ENCODE measurements around the gene NCAPG2.

NCAPG2 gene

DNA sequence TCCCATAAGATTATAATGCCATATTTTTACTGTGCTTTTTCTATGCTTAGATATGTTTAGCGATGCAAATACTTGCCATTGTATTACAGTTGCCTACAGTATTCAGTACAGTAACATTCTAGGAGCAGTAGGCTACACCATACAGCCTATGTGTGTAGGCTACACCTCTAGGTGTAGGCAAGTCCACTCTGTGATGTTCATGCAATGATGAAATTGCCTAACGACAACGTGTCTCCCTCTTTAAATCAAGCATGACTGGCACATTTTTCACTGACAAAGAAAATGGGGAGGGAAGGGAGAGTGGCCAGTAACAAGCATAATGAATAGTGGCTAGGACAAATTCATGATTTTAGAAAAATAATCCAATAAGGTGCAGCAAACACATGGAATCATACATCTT, 1.7 kb downstream of the NCAPG2 start:
- peak overlapping the region; percentile 84 for H3K9ac ChIP-seq (ENCODE audit: low read depth, low read length, poor library complexity, severe bottlenecking)
- H3K36me3 ChIP-seq (ENCODE audit: insufficient read depth, low read length) = peaks cover 7% of the 10 kb centered on the region; the same call in 1 of the 2 replicates
- H3K4me2 ChIP-seq (ENCODE audit: low read depth, low read length, poor library complexity, severe bottlenecking) = peak overlapping the region; percentile 82
- no peaks in the 10 kb centered on the region for H3K9me3 ChIP-seq (ENCODE audit: insufficient read depth, low read depth, low read length)
- peak overlapping the region; percentile 81 for H3K4me3 ChIP-seq (ENCODE audit: low read length, poor library complexity, severe bottlenecking)
- no peaks in the 10 kb centered on the region for H3F3A ChIP-seq (ENCODE audit: low read depth)
- H3K27me3 ChIP-seq (ENCODE audit: insufficient read depth, low read length, poor library complexity, severe bottlenecking) = no peaks in the 10 kb centered on the region
- TF ChIP-seq EZH2phosphoT487 (IDR thresholded peaks at IDR 0.05; ENCODE audit: borderline replicate concordance) = no peak
- TF ChIP-seq, protein P1, sequence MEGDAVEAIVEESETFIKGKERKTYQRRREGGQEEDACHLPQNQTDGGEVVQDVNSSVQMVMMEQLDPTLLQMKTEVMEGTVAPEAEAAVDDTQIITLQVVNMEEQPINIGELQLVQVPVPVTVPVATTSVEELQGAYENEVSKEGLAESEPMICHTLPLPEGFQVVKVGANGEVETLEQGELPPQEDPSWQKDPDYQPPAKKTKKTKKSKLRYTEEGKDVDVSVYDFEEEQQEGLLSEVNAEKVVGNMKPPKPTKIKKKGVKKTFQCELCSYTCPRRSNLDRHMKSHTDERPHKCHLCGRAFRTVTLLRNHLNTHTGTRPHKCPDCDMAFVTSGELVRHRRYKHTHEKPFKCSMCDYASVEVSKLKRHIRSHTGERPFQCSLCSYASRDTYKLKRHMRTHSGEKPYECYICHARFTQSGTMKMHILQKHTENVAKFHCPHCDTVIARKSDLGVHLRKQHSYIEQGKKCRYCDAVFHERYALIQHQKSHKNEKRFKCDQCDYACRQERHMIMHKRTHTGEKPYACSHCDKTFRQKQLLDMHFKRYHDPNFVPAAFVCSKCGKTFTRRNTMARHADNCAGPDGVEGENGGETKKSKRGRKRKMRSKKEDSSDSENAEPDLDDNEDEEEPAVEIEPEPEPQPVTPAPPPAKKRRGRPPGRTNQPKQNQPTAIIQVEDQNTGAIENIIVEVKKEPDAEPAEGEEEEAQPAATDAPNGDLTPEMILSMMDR (conservative IDR thresholded peaks at IDR 0.05; ENCODE audit: low read length) = no peak
- peaks cover 26% of the 10 kb centered on the region for H4K20me1 ChIP-seq (ENCODE audit: insufficient read depth, low read length, poor library complexity, severe bottlenecking)
- H3K9me2 ChIP-seq (replicated peaks; ENCODE audit: low read depth, low read length) = no peaks in the 10 kb centered on the region
- peaks cover 65% of the 10 kb centered on the region for H3K79me2 ChIP-seq (ENCODE audit: insufficient read depth, low read length)
- H2AFZ ChIP-seq (ENCODE audit: low read length) = no peak overlapping the region
- H3K4me1 ChIP-seq (ENCODE audit: insufficient read depth, low read length, poor library complexity, severe bottlenecking) = peaks cover 61% of the 10 kb centered on the region

DNA sequence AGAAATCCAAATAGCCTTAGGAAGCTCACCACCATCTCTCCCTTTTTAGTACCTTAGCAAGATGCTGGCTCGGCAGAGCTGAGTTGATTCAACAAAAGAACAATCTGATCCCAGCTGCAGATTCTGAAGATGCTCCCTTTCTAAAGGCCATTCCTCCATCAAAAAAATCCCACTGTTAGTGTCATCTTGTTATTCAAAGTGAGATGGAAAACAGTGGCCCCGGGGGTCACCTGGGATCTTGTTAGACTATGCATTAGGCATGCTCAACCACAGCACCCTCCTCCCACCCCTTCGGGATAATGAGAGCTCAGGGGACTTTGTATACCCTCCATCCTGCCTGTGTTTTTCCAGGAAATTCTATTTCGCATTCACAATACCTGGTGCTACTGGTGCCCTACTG, 2.4 kb downstream of the NCAPG2 start:
- Histone ChIP-seq H3K9me3 (ENCODE audit: insufficient read depth, low read depth, low read length) (no peaks in the 10 kb centered on the region), H3K4me2 (ENCODE audit: low read depth, low read length, poor library complexity, severe bottlenecking) (peak overlapping the region; percentile 82), H3K36me3 (ENCODE audit: insufficient read depth, low read length) (peaks cover 7% of the 10 kb centered on the region; the same call in 1 of the 2 replicates), H3K4me1 (ENCODE audit: insufficient read depth, low read length, poor library complexity, severe bottlenecking) (peaks cover 61% of the 10 kb centered on the region), H2AFZ (ENCODE audit: low read length) (no peak overlapping the region), H3K27me3 (ENCODE audit: insufficient read depth, low read length, poor library complexity, severe bottlenecking) (no peaks in the 10 kb centered on the region), H4K20me1 (ENCODE audit: insufficient read depth, low read length, poor library complexity, severe bottlenecking) (peaks cover 26% of the 10 kb centered on the region), H3K79me2 (ENCODE audit: insufficient read depth, low read length) (peaks cover 73% of the 10 kb centered on the region), H3K9ac (ENCODE audit: low read depth, low read length, poor library complexity, severe bottlenecking) (peak overlapping the region; percentile 84), H3F3A (ENCODE audit: low read depth) (no peaks in the 10 kb centered on the region), H3K4me3 (ENCODE audit: low read length, poor library complexity, severe bottlenecking) (peak overlapping the region; percentile 81), H3K9me2 (replicated peaks; ENCODE audit: low read depth, low read length) (no peaks in the 10 kb centered on the region)
- TF ChIP-seq EZH2phosphoT487 (IDR thresholded peaks at IDR 0.05; ENCODE audit: borderline replicate concordance) = no peak
- TF ChIP-seq, protein P1 (conservative IDR thresholded peaks at IDR 0.05; ENCODE audit: low read length) = no peak

DNA sequence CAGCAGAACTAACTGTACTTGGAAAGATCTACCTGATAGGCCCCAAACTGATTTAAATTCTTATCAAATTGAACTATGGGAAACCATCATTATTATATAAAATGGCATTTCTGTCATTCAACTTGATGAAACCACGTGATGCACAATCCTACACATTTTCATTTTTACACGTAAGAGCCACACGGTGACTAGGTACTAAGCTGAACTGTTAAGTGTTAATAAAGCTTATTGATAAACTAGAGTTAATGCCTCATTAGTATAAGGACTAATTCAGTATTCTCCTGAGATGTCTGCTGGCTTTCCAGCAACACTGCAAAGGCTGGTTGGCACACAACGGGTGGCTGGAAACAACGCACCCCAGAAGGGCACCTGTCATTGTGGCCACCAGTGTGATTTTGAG, 4.6 kb downstream of the NCAPG2 start:
- Histone ChIP-seq H3K4me2 (ENCODE audit: low read depth, low read length, poor library complexity, severe bottlenecking) (peak overlapping the region; percentile 82), H4K20me1 (ENCODE audit: insufficient read depth, low read length, poor library complexity, severe bottlenecking) (peaks cover 33% of the 10 kb centered on the region), H3K9me3 (ENCODE audit: insufficient read depth, low read depth, low read length) (no peaks in the 10 kb centered on the region), H3K9me2 (replicated peaks; ENCODE audit: low read depth, low read length) (no peaks in the 10 kb centered on the region), H3K27me3 (ENCODE audit: insufficient read depth, low read length, poor library complexity, severe bottlenecking) (no peaks in the 10 kb centered on the region), H3K9ac (ENCODE audit: low read depth, low read length, poor library complexity, severe bottlenecking) (peak overlapping the region; percentile 84), H3K4me1 (ENCODE audit: insufficient read depth, low read length, poor library complexity, severe bottlenecking) (peaks cover 69% of the 10 kb centered on the region), H3F3A (ENCODE audit: low read depth) (no peaks in the 10 kb centered on the region; the same call in 1 of the 2 replicates), H3K36me3 (ENCODE audit: insufficient read depth, low read length) (peaks cover 20% of the 10 kb centered on the region; the same call in 1 of the 2 replicates), H3K79me2 (ENCODE audit: insufficient read depth, low read length) (peaks cover 93% of the 10 kb centered on the region), H3K4me3 (ENCODE audit: low read length, poor library complexity, severe bottlenecking) (peak overlapping the region; percentile 81), H2AFZ (ENCODE audit: low read length) (no peak overlapping the region)
- TF ChIP-seq, protein P1 (conservative IDR thresholded peaks at IDR 0.05; ENCODE audit: low read length) = no peak
- TF ChIP-seq EZH2phosphoT487 (IDR thresholded peaks at IDR 0.05; ENCODE audit: borderline replicate concordance) = no peak

Data from Loucy (cell line).